PFSK-1 (cell line): ENCODE measurements around the gene PKP1.

Experiments
- POLR2AphosphoS5 ChIP-seq: IDR thresholded peaks from 2 replicates; pipeline ENCODE4 v1.6.1; 2012; ENCODE audit warnings: low read depth, mild to moderate bottlenecking, control low read depth, low read length, moderate library complexity
- SIN3A ChIP-seq: IDR thresholded peaks from 2 replicates; pipeline ENCODE4 v1.6.1; 2012; ENCODE audit warnings: mild to moderate bottlenecking, low read length, moderate library complexity, borderline replicate concordance; ENCODE audit not compliant: insufficient read depth
- TAF1 ChIP-seq: IDR thresholded peaks from 2 replicates; pipeline ENCODE4 v1.6.1; 2012; ENCODE audit warnings: low read length, control low read depth, borderline replicate concordance; ENCODE audit not compliant: insufficient read depth
- TF ChIP-seq, protein P1 (sequence below), 2 experiments: IDR thresholded peaks; 2 replicates each; pipeline versions ENCODE4 v1.6.1 to v1.8.0; 2011 to 2012; ENCODE audit warnings: low read depth in 2 of 2, low read length in 2 of 2, control low read depth in 1 of 2, inconsistent platforms in 1 of 2, mild to moderate bottlenecking in 1 of 2, moderate library complexity in 1 of 2; ENCODE audit not compliant: insufficient read depth in 1 of 2

DNA sequence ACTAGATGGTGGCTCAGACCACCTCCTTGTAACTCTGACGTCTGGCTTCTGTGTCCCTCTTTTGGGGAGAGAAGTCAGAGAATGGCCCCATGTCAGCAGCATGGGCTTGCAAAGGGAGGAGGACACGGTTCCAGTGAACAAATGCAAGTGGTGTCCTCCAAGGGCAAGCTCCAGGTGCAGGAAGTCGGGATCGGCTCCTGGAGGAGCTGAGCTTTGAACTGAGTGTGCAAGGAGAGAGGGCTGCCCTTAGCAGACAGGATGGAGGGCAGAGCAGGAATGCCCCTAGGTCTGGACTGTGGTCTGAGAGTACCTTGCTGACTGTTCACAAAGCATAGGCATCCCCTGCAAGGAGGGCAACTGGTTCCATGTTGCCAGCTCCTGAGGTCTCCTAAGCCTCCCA is 17.3 kb downstream of the PKP1 start:
- TF ChIP-seq SIN3A = no peak
- TF ChIP-seq, protein P1, sequence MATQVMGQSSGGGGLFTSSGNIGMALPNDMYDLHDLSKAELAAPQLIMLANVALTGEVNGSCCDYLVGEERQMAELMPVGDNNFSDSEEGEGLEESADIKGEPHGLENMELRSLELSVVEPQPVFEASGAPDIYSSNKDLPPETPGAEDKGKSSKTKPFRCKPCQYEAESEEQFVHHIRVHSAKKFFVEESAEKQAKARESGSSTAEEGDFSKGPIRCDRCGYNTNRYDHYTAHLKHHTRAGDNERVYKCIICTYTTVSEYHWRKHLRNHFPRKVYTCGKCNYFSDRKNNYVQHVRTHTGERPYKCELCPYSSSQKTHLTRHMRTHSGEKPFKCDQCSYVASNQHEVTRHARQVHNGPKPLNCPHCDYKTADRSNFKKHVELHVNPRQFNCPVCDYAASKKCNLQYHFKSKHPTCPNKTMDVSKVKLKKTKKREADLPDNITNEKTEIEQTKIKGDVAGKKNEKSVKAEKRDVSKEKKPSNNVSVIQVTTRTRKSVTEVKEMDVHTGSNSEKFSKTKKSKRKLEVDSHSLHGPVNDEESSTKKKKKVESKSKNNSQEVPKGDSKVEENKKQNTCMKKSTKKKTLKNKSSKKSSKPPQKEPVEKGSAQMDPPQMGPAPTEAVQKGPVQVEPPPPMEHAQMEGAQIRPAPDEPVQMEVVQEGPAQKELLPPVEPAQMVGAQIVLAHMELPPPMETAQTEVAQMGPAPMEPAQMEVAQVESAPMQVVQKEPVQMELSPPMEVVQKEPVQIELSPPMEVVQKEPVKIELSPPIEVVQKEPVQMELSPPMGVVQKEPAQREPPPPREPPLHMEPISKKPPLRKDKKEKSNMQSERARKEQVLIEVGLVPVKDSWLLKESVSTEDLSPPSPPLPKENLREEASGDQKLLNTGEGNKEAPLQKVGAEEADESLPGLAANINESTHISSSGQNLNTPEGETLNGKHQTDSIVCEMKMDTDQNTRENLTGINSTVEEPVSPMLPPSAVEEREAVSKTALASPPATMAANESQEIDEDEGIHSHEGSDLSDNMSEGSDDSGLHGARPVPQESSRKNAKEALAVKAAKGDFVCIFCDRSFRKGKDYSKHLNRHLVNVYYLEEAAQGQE (IDR thresholded peaks at IDR 0.05; ENCODE audit: insufficient read depth in 1 of 2, low read depth in 2 of 2, low read length in 2 of 2) = no peak
- TF ChIP-seq TAF1 = no peak
- no peak for TF ChIP-seq POLR2AphosphoS5
